Activated naive CD8-positive, alpha-beta T cell treated with anti-CD3 and anti-CD28 coated beads, Interleukin-2, amount 50 U/mL, for 24 hours (primary cell): ENCODE results near the gene TBC1D8.

ENCODE experiments used
- ATAC-seq: fragments of 150-1000 bp; cut with Tn5 transposase; one replicate; pipeline ENCODE4 v1.10.0; 2021
- DNase-seq: peaks from one replicate; pipeline ENCODE4 v3.0.0; 2021
- H3K27ac Mint-ChIP-seq: one replicate; pipeline ENCODE4 v1.8.0; 2021; ENCODE audit warnings: mild to moderate bottlenecking, mixed read lengths
- H3K27me3 Mint-ChIP-seq: one replicate; pipeline ENCODE4 v1.8.0; 2021; ENCODE audit warnings: mixed read lengths
- H3K36me3 Mint-ChIP-seq: one replicate; pipeline ENCODE4 v1.8.0; 2021; ENCODE audit warnings: low read depth, mixed read lengths
- H3K4me1 Mint-ChIP-seq: one replicate; pipeline ENCODE4 v1.8.0; 2021; ENCODE audit warnings: mixed read lengths
- H3K4me3 Mint-ChIP-seq: one replicate; pipeline ENCODE4 v1.8.0; 2021; ENCODE audit warnings: mild to moderate bottlenecking, moderate library complexity, mixed read lengths
- H3K9me3 Mint-ChIP-seq: one replicate; pipeline ENCODE4 v1.8.0; 2021; ENCODE audit warnings: mixed read lengths

The TBC1D8 gene

GRCh38 chr2:101096619-101097142, 54.5 kb downstream of the TBC1D8 start:
- ATAC-seq (no peak), DNase-seq (no peak)
- H3K4me3 Mint-ChIP-seq: no peak overlapping the region
- H3K36me3 Mint-ChIP-seq: no peaks in the 10 kb centered on the region
- H3K27ac Mint-ChIP-seq: no peak overlapping the region
- peaks cover 25% of the 10 kb centered on the region for H3K9me3 Mint-ChIP-seq
- no peaks in the 10 kb centered on the region for H3K4me1 Mint-ChIP-seq
- H3K27me3 Mint-ChIP-seq: peaks cover 19% of the 10 kb centered on the region

- Mint-ChIP-seq H3K9me3 (peaks cover 11% of the 10 kb centered on the region), H3K27me3 (peaks cover 17% of the 10 kb centered on the region), H3K4me3 (no peak overlapping the region), H3K36me3 (no peaks in the 10 kb centered on the region), H3K4me1 (peaks cover 5% of the 10 kb centered on the region), H3K27ac (no peak overlapping the region)
- ATAC-seq (no peak), DNase-seq (no peak)
Measured at GRCh38 chr2:101094351-101094750, 56.8 kb downstream of the TBC1D8 start.

- DNase-seq (no peak), ATAC-seq (no peak)
- Mint-ChIP-seq H3K36me3 (no peaks in the 10 kb centered on the region), H3K9me3 (no peaks in the 10 kb centered on the region), H3K27me3 (peaks cover 5% of the 10 kb centered on the region), H3K27ac (no peak overlapping the region), H3K4me1 (peaks cover 15% of the 10 kb centered on the region), H3K4me3 (no peak overlapping the region)
Measured at GRCh38 chr2:101089942-101090799, 61.0 kb downstream of the TBC1D8 start.

GRCh38 chr2:101089419-101089818, 61.8 kb downstream of the TBC1D8 start:
- Mint-ChIP-seq H3K36me3 (no peaks in the 10 kb centered on the region), H3K4me1 (peaks cover 15% of the 10 kb centered on the region), H3K9me3 (no peaks in the 10 kb centered on the region), H3K27ac (peak overlapping the region; percentile 27), H3K27me3 (peaks cover 3% of the 10 kb centered on the region), H3K4me3 (no peak overlapping the region)
- peak; percentile 2 for DNase-seq
- ATAC-seq: peak; percentile 92

- no peak overlapping the region for H3K27ac Mint-ChIP-seq
- DNase-seq: no peak
- no peak for ATAC-seq
- H3K27me3 Mint-ChIP-seq: no peaks in the 10 kb centered on the region
- H3K4me3 Mint-ChIP-seq: no peak overlapping the region
- no peaks in the 10 kb centered on the region for H3K9me3 Mint-ChIP-seq
- no peaks in the 10 kb centered on the region for H3K36me3 Mint-ChIP-seq
- peaks cover 15% of the 10 kb centered on the region for H3K4me1 Mint-ChIP-seq
Measured at GRCh38 chr2:101087638-101088037, 63.5 kb downstream of the TBC1D8 start.

- Mint-ChIP-seq H3K27ac (no peak overlapping the region), H3K4me1 (peaks cover 7% of the 10 kb centered on the region), H3K9me3 (no peaks in the 10 kb centered on the region), H3K36me3 (no peaks in the 10 kb centered on the region), H3K4me3 (no peak overlapping the region), H3K27me3 (peaks cover 3% of the 10 kb centered on the region)
- DNase-seq (no peak), ATAC-seq (no peak)
Measured at GRCh38 chr2:101083613-101084012, 67.6 kb downstream of the TBC1D8 start.

- Mint-ChIP-seq H3K4me3 (no peak overlapping the region), H3K27ac (no peak overlapping the region), H3K36me3 (no peaks in the 10 kb centered on the region), H3K9me3 (no peaks in the 10 kb centered on the region), H3K4me1 (peaks cover 5% of the 10 kb centered on the region), H3K27me3 (peaks cover 3% of the 10 kb centered on the region)
- DNase-seq: no peak
- ATAC-seq: no peak
Measured at GRCh38 chr2:101082998-101083397, 68.2 kb downstream of the TBC1D8 start.

- H3K9me3 Mint-ChIP-seq: no peaks in the 10 kb centered on the region
- H3K4me1 Mint-ChIP-seq: no peaks in the 10 kb centered on the region
- peaks cover 3% of the 10 kb centered on the region for H3K27me3 Mint-ChIP-seq
- no peak overlapping the region for H3K27ac Mint-ChIP-seq
- no peak for DNase-seq
- no peak for ATAC-seq
- H3K4me3 Mint-ChIP-seq: no peak overlapping the region
- no peaks in the 10 kb centered on the region for H3K36me3 Mint-ChIP-seq
Measured at GRCh38 chr2:101081375-101081907, 69.7 kb downstream of the TBC1D8 start.

- DNase-seq: no peak
- no peak for ATAC-seq
- no peak overlapping the region for H3K4me3 Mint-ChIP-seq
- peaks cover 3% of the 10 kb centered on the region for H3K27me3 Mint-ChIP-seq
- H3K9me3 Mint-ChIP-seq: no peaks in the 10 kb centered on the region
- H3K27ac Mint-ChIP-seq: no peak overlapping the region
- no peaks in the 10 kb centered on the region for H3K4me1 Mint-ChIP-seq
- no peaks in the 10 kb centered on the region for H3K36me3 Mint-ChIP-seq
Measured at GRCh38 chr2:101080211-101081068, 70.7 kb downstream of the TBC1D8 start.

GRCh38 chr2:101076581-101076980, 74.6 kb downstream of the TBC1D8 start:
- H3K27ac Mint-ChIP-seq: no peak overlapping the region
- H3K9me3 Mint-ChIP-seq: peaks cover 4% of the 10 kb centered on the region
- no peaks in the 10 kb centered on the region for H3K36me3 Mint-ChIP-seq
- H3K4me3 Mint-ChIP-seq: no peak overlapping the region
- DNase-seq (no peak), ATAC-seq (no peak)
- H3K4me1 Mint-ChIP-seq: no peaks in the 10 kb centered on the region
- H3K27me3 Mint-ChIP-seq: peaks cover 3% of the 10 kb centered on the region

GRCh38 chr2:101064868-101065549, 86.2 kb downstream of the TBC1D8 start:
- no peak overlapping the region for H3K27ac Mint-ChIP-seq
- peaks cover 1% of the 10 kb centered on the region for H3K27me3 Mint-ChIP-seq
- no peaks in the 10 kb centered on the region for H3K9me3 Mint-ChIP-seq
- H3K4me3 Mint-ChIP-seq: no peak overlapping the region
- H3K4me1 Mint-ChIP-seq: peaks cover 3% of the 10 kb centered on the region
- H3K36me3 Mint-ChIP-seq: no peaks in the 10 kb centered on the region
- no peak for DNase-seq
- ATAC-seq: no peak

GRCh38 chr2:101064505-101064867, 86.7 kb downstream of the TBC1D8 start:
- H3K27ac Mint-ChIP-seq: no peak overlapping the region
- DNase-seq (no peak), ATAC-seq (no peak)
- no peaks in the 10 kb centered on the region for H3K9me3 Mint-ChIP-seq
- peaks cover 1% of the 10 kb centered on the region for H3K27me3 Mint-ChIP-seq
- no peak overlapping the region for H3K4me3 Mint-ChIP-seq
- H3K4me1 Mint-ChIP-seq: peaks cover 3% of the 10 kb centered on the region
- no peaks in the 10 kb centered on the region for H3K36me3 Mint-ChIP-seq

- ATAC-seq (no peak), DNase-seq (no peak)
- H3K27ac Mint-ChIP-seq: no peak overlapping the region
- H3K27me3 Mint-ChIP-seq: peaks cover 1% of the 10 kb centered on the region
- no peaks in the 10 kb centered on the region for H3K9me3 Mint-ChIP-seq
- no peak overlapping the region for H3K4me3 Mint-ChIP-seq
- H3K36me3 Mint-ChIP-seq: no peaks in the 10 kb centered on the region
- peaks cover 3% of the 10 kb centered on the region for H3K4me1 Mint-ChIP-seq
Measured at GRCh38 chr2:101064125-101064502, 87.1 kb downstream of the TBC1D8 start.

GRCh38 chr2:101063352-101064124, 87.6 kb downstream of the TBC1D8 start:
- no peak overlapping the region for H3K27ac Mint-ChIP-seq

More at GRCh38 chr2:101063352-101064124, 87.6 kb downstream of the TBC1D8 start:
- peaks cover 3% of the 10 kb centered on the region for H3K4me1 Mint-ChIP-seq
- H3K9me3 Mint-ChIP-seq: no peaks in the 10 kb centered on the region
- ATAC-seq (no peak), DNase-seq (no peak)
- H3K4me3 Mint-ChIP-seq: no peak overlapping the region
- H3K36me3 Mint-ChIP-seq: no peaks in the 10 kb centered on the region
- peaks cover 1% of the 10 kb centered on the region for H3K27me3 Mint-ChIP-seq
